Mesendoderm (in vitro differentiated cells): ENCODE data around the gene SLC6A17.

Experiments
- DNase-seq: peaks from one replicate; pipeline ENCODE4 v3.0.0; 2013
- H2AK5ac ChIP-seq: 2 replicates; pipeline ENCODE4 v1.6.1; 2013; ENCODE audit warnings: low read length, inconsistent platforms
- H2BK120ac ChIP-seq: 2 replicates; pipeline ENCODE4 v1.6.1; 2013; ENCODE audit warnings: low read depth, mild to moderate bottlenecking, low read length, moderate library complexity, mixed read lengths
- H2BK15ac ChIP-seq: replicated peaks from 2 replicates; pipeline ENCODE4 v1.6.1; 2013; ENCODE audit warnings: low read depth, mild to moderate bottlenecking, moderate library complexity
- H2BK5ac ChIP-seq: 2 replicates; pipeline ENCODE4 v1.6.1; 2013; ENCODE audit warnings: low read length, inconsistent platforms
- H3K18ac ChIP-seq: 2 replicates; pipeline ENCODE4 v1.6.1; 2013; ENCODE audit warnings: mild to moderate bottlenecking, low read length, mixed read lengths
- H3K23ac ChIP-seq: one replicate; pipeline ENCODE4 v1.6.1; 2013; ENCODE audit warnings: low read length
- H3K27ac ChIP-seq: 2 replicates; pipeline ENCODE4 v1.5.1; 2013; ENCODE audit warnings: low read depth, mild to moderate bottlenecking, inconsistent platforms, low read length, moderate library complexity
- H3K27me3 ChIP-seq: 2 replicates; pipeline ENCODE4 v1.6.1; 2013; ENCODE audit warnings: low read length, control low read depth, mild to moderate bottlenecking, inconsistent platforms; ENCODE audit not compliant: insufficient read depth, poor library complexity
- H3K36me3 ChIP-seq: 2 replicates; pipeline ENCODE4 v1.6.1; 2013; ENCODE audit warnings: low read length, inconsistent platforms; ENCODE audit not compliant: control insufficient read depth, insufficient read depth
- H3K4ac ChIP-seq: one replicate; pipeline ENCODE4 v1.6.1; 2013; ENCODE audit warnings: low read depth, mild to moderate bottlenecking, low read length, moderate library complexity
- H3K4me1 ChIP-seq: 2 replicates; pipeline ENCODE4 v1.6.1; 2013; ENCODE audit warnings: low read depth, low read length, inconsistent platforms; ENCODE audit not compliant: control insufficient read depth
- H3K4me2 ChIP-seq: 2 replicates; pipeline ENCODE4 v1.6.1; 2013; ENCODE audit warnings: low read length
- H3K4me3 ChIP-seq: 2 replicates; pipeline ENCODE4 v1.5.1; 2013; ENCODE audit warnings: mild to moderate bottlenecking, low read length
- H3K56ac ChIP-seq: one replicate; pipeline ENCODE4 v1.6.1; 2013; ENCODE audit warnings: low read length
- H3K79me1 ChIP-seq: 2 replicates; pipeline ENCODE4 v1.6.1; 2013; ENCODE audit warnings: low read length, inconsistent platforms
- H3K79me2 ChIP-seq: 2 replicates; pipeline ENCODE4 v1.6.1; 2013; ENCODE audit warnings: mild to moderate bottlenecking, low read length; ENCODE audit not compliant: control insufficient read depth, insufficient read depth
- H3K9ac ChIP-seq: 2 replicates; pipeline ENCODE4 v1.6.1; 2013; ENCODE audit warnings: low read length, inconsistent platforms
- H4K5ac ChIP-seq: one replicate; pipeline ENCODE4 v1.6.1; 2013; ENCODE audit warnings: low read length
- H4K8ac ChIP-seq: one replicate; pipeline ENCODE4 v1.6.1; 2013; ENCODE audit warnings: low read depth, mild to moderate bottlenecking, control low read depth, low read length, moderate library complexity
- WGBS: extraction: QIAGEN DNeasy Blood & Tissue Kit; methylation state at CpG from one replicate; pipeline ENCODE4 v1.1.7; 2013; ENCODE audit warnings: low lambda C conversion rate, missing lambda C conversion rate; ENCODE audit not compliant: insufficient coverage; ENCODE audit errors: extremely low coverage; 5-methylcytosine and 5-hydroxymethylcytosine counted together

SLC6A17 gene

GRCh38 chr1:110235181-110235833, 85.0 kb downstream of the SLC6A17 start:
- H4K8ac ChIP-seq = no peak overlapping the region
- H3K23ac ChIP-seq = no peak overlapping the region
- no peaks in the 10 kb centered on the region for H3K27me3 ChIP-seq
- H3K4me3 ChIP-seq = no peak overlapping the region
- no peak overlapping the region for H3K27ac ChIP-seq
- no peak overlapping the region for H3K4ac ChIP-seq
- no peak overlapping the region for H3K18ac ChIP-seq
- no peak overlapping the region for H2BK120ac ChIP-seq
- no peak overlapping the region for H4K5ac ChIP-seq
- peaks cover 4% of the 10 kb centered on the region for H3K36me3 ChIP-seq
- no peaks in the 10 kb centered on the region for H3K79me2 ChIP-seq
- no CpG with 5 or more reads among the region's 13 CpGs for WGBS
- no peak overlapping the region for H3K9ac ChIP-seq
- H3K4me1 ChIP-seq = peaks cover 2% of the 10 kb centered on the region
- H3K79me1 ChIP-seq = no peaks in the 10 kb centered on the region
- no peak overlapping the region for H3K56ac ChIP-seq
- H2BK15ac ChIP-seq = no peak overlapping the region
- no peak for DNase-seq
- H3K4me2 ChIP-seq = no peak overlapping the region
- H2BK5ac ChIP-seq = no peak overlapping the region
- no peak overlapping the region for H2AK5ac ChIP-seq

GRCh38 chr1:110235834-110236682, 85.8 kb downstream of the SLC6A17 start:
- peak; percentile 28 for DNase-seq
- H3K27ac ChIP-seq = no peak overlapping the region
- no CpG with 5 or more reads among the region's 11 CpGs for WGBS

DNA sequence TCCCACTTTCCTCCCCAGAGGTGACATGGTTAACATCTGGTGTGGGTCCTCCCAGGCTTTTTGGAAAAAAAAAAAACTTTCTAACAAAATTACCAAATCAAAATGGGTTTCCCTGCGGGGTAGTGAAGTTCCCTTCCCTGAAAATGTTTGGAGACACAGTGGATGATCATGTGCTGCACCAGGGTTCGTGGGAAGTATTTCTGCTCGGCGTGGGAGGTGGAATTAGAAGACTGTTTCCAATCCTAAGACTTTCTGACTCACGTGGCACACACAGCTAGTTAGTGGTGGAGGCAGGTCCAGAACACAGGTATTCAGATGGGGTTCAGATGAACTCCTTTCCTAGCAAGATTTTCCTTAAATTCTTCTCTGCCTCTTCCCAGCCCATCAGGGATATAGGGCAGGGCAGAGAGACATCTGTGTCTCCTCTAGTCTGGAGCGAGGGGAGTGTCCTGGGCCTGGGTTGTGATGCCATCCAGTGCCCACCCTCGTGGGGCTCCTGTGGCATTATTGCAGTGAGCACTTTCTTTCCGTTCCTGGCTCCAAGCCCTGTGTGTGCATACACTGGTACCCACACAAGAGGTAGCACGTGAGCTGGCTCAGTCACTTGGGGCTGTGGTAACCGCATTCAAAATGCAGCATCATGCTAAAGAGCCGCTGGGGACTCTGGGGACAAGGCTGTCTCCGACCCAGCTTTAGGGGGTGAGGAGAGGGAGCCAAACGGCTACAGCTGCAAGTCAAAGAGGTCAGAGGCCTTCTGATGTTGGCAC, 87.3 kb downstream of the SLC6A17 start:
- no peaks in the 10 kb centered on the region for H3K79me1 ChIP-seq
- no peak overlapping the region for H3K4me3 ChIP-seq
- no peak overlapping the region for H3K18ac ChIP-seq
- no peak overlapping the region for H2BK15ac ChIP-seq
- no peak overlapping the region for H3K27ac ChIP-seq
- H3K23ac ChIP-seq = no peak overlapping the region
- H3K9ac ChIP-seq = no peak overlapping the region
- no peak for DNase-seq
- no peak overlapping the region for H2AK5ac ChIP-seq
- no peak overlapping the region for H3K4ac ChIP-seq
- peaks cover under 1% of the 10 kb centered on the region for H3K36me3 ChIP-seq
- H3K4me1 ChIP-seq = peaks cover 2% of the 10 kb centered on the region
- no peak overlapping the region for H2BK5ac ChIP-seq
- no CpG with 5 or more reads among the region's 13 CpGs for WGBS
- no peak overlapping the region for H3K56ac ChIP-seq
- no peak overlapping the region for H3K4me2 ChIP-seq
- no peak overlapping the region for H4K8ac ChIP-seq
- H2BK120ac ChIP-seq = no peak overlapping the region
- no peaks in the 10 kb centered on the region for H3K27me3 ChIP-seq
- H4K5ac ChIP-seq = no peak overlapping the region
- no peaks in the 10 kb centered on the region for H3K79me2 ChIP-seq

More at GRCh38 chr1:110235834-110236682, 85.8 kb downstream of the SLC6A17 start:
- no peak overlapping the region for H2BK5ac ChIP-seq
- no peak overlapping the region for H2AK5ac ChIP-seq
- no peak overlapping the region for H3K4me3 ChIP-seq
- H2BK15ac ChIP-seq = no peak overlapping the region
- H3K79me2 ChIP-seq = no peaks in the 10 kb centered on the region
- no peak overlapping the region for H3K4ac ChIP-seq
- no peak overlapping the region for H3K56ac ChIP-seq
- no peak overlapping the region for H3K23ac ChIP-seq
- H4K8ac ChIP-seq = no peak overlapping the region
- no peak overlapping the region for H3K9ac ChIP-seq
- no peaks in the 10 kb centered on the region for H3K27me3 ChIP-seq
- no peak overlapping the region for H3K4me2 ChIP-seq
- H2BK120ac ChIP-seq = no peak overlapping the region
- no peak overlapping the region for H4K5ac ChIP-seq
- H3K4me1 ChIP-seq = peaks cover 2% of the 10 kb centered on the region
- H3K18ac ChIP-seq = no peak overlapping the region
- H3K79me1 ChIP-seq = no peaks in the 10 kb centered on the region
- peaks cover 4% of the 10 kb centered on the region for H3K36me3 ChIP-seq

DNA sequence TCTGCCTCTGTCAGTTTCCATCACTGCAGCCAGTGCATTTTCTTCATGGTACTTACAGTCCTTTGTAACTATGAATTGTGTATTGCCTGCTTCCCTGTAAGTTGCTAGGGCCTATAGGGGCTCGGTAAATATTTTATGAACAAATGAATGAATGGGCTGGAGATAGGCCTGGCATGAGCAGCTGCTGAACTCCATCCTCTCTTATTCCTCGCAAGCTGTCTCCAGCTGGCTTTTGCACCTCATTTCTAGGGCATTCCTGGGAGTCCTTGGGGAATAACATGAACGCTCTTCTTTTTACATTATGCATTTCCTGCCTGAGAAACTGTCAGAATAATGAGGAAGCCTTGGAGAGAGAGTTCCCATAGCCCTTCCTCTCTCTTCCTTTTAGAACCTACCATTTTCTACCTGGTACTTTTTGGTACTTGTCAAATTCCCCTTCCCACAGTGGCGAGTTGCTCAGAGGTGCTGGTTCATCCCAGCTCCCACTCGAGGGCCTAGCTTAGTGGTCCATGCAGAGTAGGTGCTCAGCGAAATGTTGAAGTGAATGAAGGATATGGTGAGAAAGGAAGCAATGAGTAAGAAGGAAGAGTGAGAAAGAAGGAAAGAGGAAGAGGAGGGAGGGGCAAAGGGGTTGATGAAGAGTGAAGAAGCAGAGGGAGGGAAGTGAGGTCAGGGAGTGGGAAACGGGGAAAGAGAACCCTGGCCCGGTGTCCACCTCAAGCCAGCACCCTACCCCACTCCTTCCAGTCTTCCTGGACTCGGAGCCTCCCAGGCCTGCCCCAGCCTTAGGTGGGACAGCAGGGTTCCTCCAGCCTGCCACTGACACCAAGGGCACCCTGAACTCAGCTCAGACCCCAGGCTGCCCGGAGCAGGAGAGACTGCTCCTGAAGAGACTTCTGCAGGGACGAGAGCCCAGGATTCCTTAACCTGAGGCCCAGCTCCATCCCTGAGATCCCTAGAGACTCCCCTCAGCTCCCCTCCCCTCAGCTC, 89.4 kb downstream of the SLC6A17 start:
- Histone ChIP-seq H3K79me2 (no peaks in the 10 kb centered on the region), H3K18ac (no peak overlapping the region), H3K4me1 (peaks cover 2% of the 10 kb centered on the region), H3K79me1 (no peaks in the 10 kb centered on the region), H3K56ac (no peak overlapping the region), H3K27ac (no peak overlapping the region), H2BK120ac (no peak overlapping the region), H2BK15ac (no peak overlapping the region), H3K36me3 (no peaks in the 10 kb centered on the region), H2AK5ac (no peak overlapping the region), H4K8ac (no peak overlapping the region), H3K4ac (no peak overlapping the region), H3K9ac (no peak overlapping the region), H3K23ac (no peak overlapping the region), H3K27me3 (no peaks in the 10 kb centered on the region), H3K4me3 (no peak overlapping the region), H3K4me2 (no peak overlapping the region), H4K5ac (no peak overlapping the region), H2BK5ac (no peak overlapping the region)
- WGBS = 100% methylated on average over 1 of the region's 11 CpGs
- no peak for DNase-seq

DNA sequence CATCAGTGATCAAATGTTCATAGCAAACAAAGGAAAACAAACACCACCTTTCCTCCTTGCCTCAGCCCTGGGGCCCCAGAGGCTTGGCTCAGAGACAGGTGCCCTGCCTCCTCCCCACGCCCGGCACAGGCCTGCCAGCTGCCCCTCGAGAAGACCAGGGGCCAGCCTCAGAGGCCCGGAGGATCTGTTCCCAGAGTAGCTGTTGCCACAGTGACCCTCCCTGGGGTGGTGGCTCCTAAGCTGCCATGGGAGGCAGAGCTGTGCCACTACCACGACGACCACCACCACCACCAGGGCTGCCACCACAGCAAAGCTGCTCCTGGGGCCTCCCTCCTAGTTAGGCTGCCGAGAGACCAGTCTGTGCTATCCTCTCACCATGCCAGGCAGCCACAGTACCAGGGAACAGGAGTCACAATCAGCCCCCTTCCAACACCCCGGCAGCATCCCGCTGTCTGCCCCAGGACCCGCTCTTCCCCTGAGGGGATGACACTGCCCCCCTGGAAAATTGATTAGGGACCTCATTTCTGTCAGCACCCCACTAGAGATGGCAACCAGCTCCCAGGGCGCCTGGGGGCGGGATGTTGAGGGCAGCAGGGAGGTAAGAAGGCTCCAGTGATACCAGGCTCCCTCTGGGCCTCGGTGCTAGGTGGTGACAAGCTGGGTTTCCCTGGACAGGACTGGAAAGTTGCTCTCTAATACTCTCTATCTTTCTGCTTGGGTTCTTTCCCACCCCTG, 90.3 kb downstream of the SLC6A17 start:
- no peak overlapping the region for H3K56ac ChIP-seq
- H3K27me3 ChIP-seq = no peaks in the 10 kb centered on the region
- no peak overlapping the region for H3K9ac ChIP-seq
- no peaks in the 10 kb centered on the region for H3K79me2 ChIP-seq
- peaks cover 2% of the 10 kb centered on the region for H3K4me1 ChIP-seq
- H2AK5ac ChIP-seq = no peak overlapping the region
- no peak overlapping the region for H3K4me2 ChIP-seq
- no peak overlapping the region for H4K5ac ChIP-seq
- no peak overlapping the region for H3K4me3 ChIP-seq
- H3K4ac ChIP-seq = no peak overlapping the region
- H2BK15ac ChIP-seq = no peak overlapping the region
- no peaks in the 10 kb centered on the region for H3K36me3 ChIP-seq
- H2BK120ac ChIP-seq = no peak overlapping the region
- no peak overlapping the region for H2BK5ac ChIP-seq
- H3K27ac ChIP-seq = no peak overlapping the region
- no peak for DNase-seq
- WGBS = no CpG with 5 or more reads among the region's 13 CpGs
- no peaks in the 10 kb centered on the region for H3K79me1 ChIP-seq
- no peak overlapping the region for H4K8ac ChIP-seq
- H3K18ac ChIP-seq = no peak overlapping the region
- H3K23ac ChIP-seq = no peak overlapping the region
